KMS-11 (cell line): ENCODE measurements around the gene NLGN1.

ENCODE experiments used
- H2AFZ ChIP-seq: fragments of 200-600 bp; sonication (generic); 2 replicates; pipeline ENCODE4 v1.6.1; 2016; ENCODE audit warnings: antibody characterized with exemption, mixed run types, low read depth
- H3K27ac ChIP-seq: fragments of 200-600 bp; sonication (generic); 2 replicates; pipeline ENCODE4 v1.6.1; 2016; ENCODE audit warnings: mild to moderate bottlenecking, mixed run types
- H3K27me3 ChIP-seq: fragments of 200-600 bp; sonication (generic); 2 replicates; pipeline ENCODE4 v1.6.1; 2017; ENCODE audit warnings: mild to moderate bottlenecking, low read depth, mixed run types, moderate library complexity; ENCODE audit not compliant: insufficient read depth
- H3K36me3 ChIP-seq: fragments of 200-600 bp; sonication (generic); 2 replicates; pipeline ENCODE4 v1.6.1; 2017; ENCODE audit warnings: mild to moderate bottlenecking, mixed run types; ENCODE audit not compliant: insufficient read depth
- H3K4me1 ChIP-seq: fragments of 200-600 bp; sonication (generic); 2 replicates; pipeline ENCODE4 v1.6.1; 2016; ENCODE audit warnings: mild to moderate bottlenecking, low read depth, mixed run types; ENCODE audit not compliant: poor library complexity, severe bottlenecking
- H3K4me2 ChIP-seq: fragments of 200-600 bp; sonication (generic); 2 replicates; pipeline ENCODE4 v1.7.0; 2016; ENCODE audit warnings: mild to moderate bottlenecking, mixed run types
- H3K4me3 ChIP-seq: fragments of 200-600 bp; sonication (generic); IDR thresholded peaks from 2 replicates; pipeline ENCODE4 v1.6.1; 2017; ENCODE audit warnings: low read depth, low read length, mixed read lengths; ENCODE audit not compliant: insufficient read depth
- H3K79me2 ChIP-seq: fragments of 200-600 bp; sonication (generic); 2 replicates; pipeline ENCODE4 v1.6.1; 2016; ENCODE audit warnings: low read depth, mixed run types; ENCODE audit not compliant: insufficient read depth
- H3K9ac ChIP-seq: fragments of 200-600 bp; sonication (generic); 2 replicates; pipeline ENCODE4 v1.6.1; 2016; ENCODE audit warnings: mild to moderate bottlenecking, mixed run types
- H4K20me1 ChIP-seq: fragments of 200-600 bp; sonication (generic); 2 replicates; pipeline ENCODE4 v1.6.1; 2016; ENCODE audit warnings: mild to moderate bottlenecking, mixed run types; ENCODE audit not compliant: insufficient read depth
- CTCF ChIP-seq: fragments of 200-600 bp; sonication (generic); conservative IDR thresholded peaks from 2 replicates; pipeline ENCODE4 v1.6.1; 2017; ENCODE audit warnings: low read depth, mild to moderate bottlenecking, antibody characterized with exemption, low read length, moderate library complexity, mixed read lengths

Gene NLGN1

GRCh38 chr3:173708191-173708590 lies 310.6 kb downstream of the NLGN1 start:
- H3K4me1 ChIP-seq, result no peaks in the 10 kb centered on the region
- H4K20me1 ChIP-seq, result no peaks in the 10 kb centered on the region

GRCh38 chr3:173709026-173709425 lies 311.5 kb downstream of the NLGN1 start:
- Histone ChIP-seq H3K4me3 (no peak overlapping the region), H3K79me2 (no peaks in the 10 kb centered on the region), H3K27me3 (no peaks in the 10 kb centered on the region), H3K4me1 (no peaks in the 10 kb centered on the region), H4K20me1 (no peaks in the 10 kb centered on the region), H2AFZ (no peak overlapping the region), H3K36me3 (no peaks in the 10 kb centered on the region), H3K9ac (no peak overlapping the region), H3K4me2 (no peak overlapping the region), H3K27ac (no peak overlapping the region)
- no peak for TF ChIP-seq CTCF

More at GRCh38 chr3:173708191-173708590, 310.6 kb downstream of the NLGN1 start:
- no peak for TF ChIP-seq CTCF
- H3K79me2 ChIP-seq, result no peaks in the 10 kb centered on the region
- H3K27ac ChIP-seq, result no peak overlapping the region
- H3K27me3 ChIP-seq, result no peaks in the 10 kb centered on the region
- no peak overlapping the region for H3K4me3 ChIP-seq
- H3K9ac ChIP-seq, result no peak overlapping the region
- H2AFZ ChIP-seq, result no peak overlapping the region
- H3K36me3 ChIP-seq, result no peaks in the 10 kb centered on the region
- H3K4me2 ChIP-seq, result no peak overlapping the region

- Histone ChIP-seq H3K27me3 (no peaks in the 10 kb centered on the region), H3K27ac (no peak overlapping the region), H3K9ac (no peak overlapping the region), H3K4me2 (no peak overlapping the region), H4K20me1 (no peaks in the 10 kb centered on the region), H3K4me1 (no peaks in the 10 kb centered on the region), H3K36me3 (no peaks in the 10 kb centered on the region), H3K4me3 (no peak overlapping the region), H2AFZ (no peak overlapping the region), H3K79me2 (no peaks in the 10 kb centered on the region)
- no peak for TF ChIP-seq CTCF
Measured at GRCh38 chr3:173711619-173712018, 314.1 kb downstream of the NLGN1 start.

- Histone ChIP-seq H2AFZ (no peak overlapping the region), H4K20me1 (no peaks in the 10 kb centered on the region), H3K27me3 (no peaks in the 10 kb centered on the region), H3K27ac (no peak overlapping the region), H3K9ac (no peak overlapping the region), H3K79me2 (no peaks in the 10 kb centered on the region), H3K4me1 (no peaks in the 10 kb centered on the region), H3K4me2 (no peak overlapping the region), H3K36me3 (no peaks in the 10 kb centered on the region; the same call in 1 of the 2 replicates), H3K4me3 (no peak overlapping the region)
- TF ChIP-seq CTCF, result no peak
Measured at GRCh38 chr3:173719585-173719984, 322.0 kb downstream of the NLGN1 start.
